HG02840 (cell line): Measurements from ENCODE around the gene JPH2.
"Not testable (repeated sequence)": the region's sequence is repeated elsewhere in the genome, so short reads cannot be mapped to it uniquely, and the experiment has no call there.

Experiments used
- ATAC-seq: cut with Tn5 transposase; IDR thresholded peaks from one replicate; pipeline ENCODE4 v1.9.1; 2021; ENCODE audit warnings: mild to moderate bottlenecking, moderate library complexity, moderate number of reproducible peaks; ENCODE audit not compliant: unreplicated experiment, low FRiP score

JPH2 gene

GRCh38 chr20:44129911-44130718, 56.9 kb downstream of the JPH2 start:
- ATAC-seq = no peak

- not testable (repeated sequence) for ATAC-seq
Observed at GRCh38 chr20:44129300-44129699, 57.7 kb downstream of the JPH2 start.

GRCh38 chr20:44126445-44126844, 60.5 kb downstream of the JPH2 start:
- ATAC-seq = no peak

- no peak for ATAC-seq
Observed at GRCh38 chr20:44125332-44126127, 61.5 kb downstream of the JPH2 start.

- no peak for ATAC-seq
Observed at GRCh38 chr20:44123874-44124535, 63.0 kb downstream of the JPH2 start.

DNA sequence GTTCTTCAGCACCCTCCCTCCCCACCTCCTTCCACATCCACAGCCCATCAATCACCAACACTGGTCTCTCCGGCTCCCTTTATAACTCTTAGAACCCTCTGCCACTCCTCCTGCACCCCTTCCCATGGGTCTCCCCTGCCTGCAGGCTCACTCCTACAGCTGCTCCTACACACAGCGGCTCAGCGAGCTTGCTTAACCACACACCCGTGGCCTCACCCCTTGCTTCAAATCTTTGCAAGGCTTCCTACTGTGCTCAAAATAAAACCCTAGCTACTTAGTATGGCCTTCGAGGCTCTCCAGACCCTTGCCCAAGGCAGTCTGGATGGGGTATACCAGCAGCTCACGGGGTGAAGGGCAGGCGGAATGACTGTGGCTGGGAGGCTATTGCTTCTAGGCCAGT, 63.7 kb downstream of the JPH2 start:
- no peak for ATAC-seq

- no peak for ATAC-seq
Observed at GRCh38 chr20:44120676-44121425, 66.1 kb downstream of the JPH2 start.

DNA sequence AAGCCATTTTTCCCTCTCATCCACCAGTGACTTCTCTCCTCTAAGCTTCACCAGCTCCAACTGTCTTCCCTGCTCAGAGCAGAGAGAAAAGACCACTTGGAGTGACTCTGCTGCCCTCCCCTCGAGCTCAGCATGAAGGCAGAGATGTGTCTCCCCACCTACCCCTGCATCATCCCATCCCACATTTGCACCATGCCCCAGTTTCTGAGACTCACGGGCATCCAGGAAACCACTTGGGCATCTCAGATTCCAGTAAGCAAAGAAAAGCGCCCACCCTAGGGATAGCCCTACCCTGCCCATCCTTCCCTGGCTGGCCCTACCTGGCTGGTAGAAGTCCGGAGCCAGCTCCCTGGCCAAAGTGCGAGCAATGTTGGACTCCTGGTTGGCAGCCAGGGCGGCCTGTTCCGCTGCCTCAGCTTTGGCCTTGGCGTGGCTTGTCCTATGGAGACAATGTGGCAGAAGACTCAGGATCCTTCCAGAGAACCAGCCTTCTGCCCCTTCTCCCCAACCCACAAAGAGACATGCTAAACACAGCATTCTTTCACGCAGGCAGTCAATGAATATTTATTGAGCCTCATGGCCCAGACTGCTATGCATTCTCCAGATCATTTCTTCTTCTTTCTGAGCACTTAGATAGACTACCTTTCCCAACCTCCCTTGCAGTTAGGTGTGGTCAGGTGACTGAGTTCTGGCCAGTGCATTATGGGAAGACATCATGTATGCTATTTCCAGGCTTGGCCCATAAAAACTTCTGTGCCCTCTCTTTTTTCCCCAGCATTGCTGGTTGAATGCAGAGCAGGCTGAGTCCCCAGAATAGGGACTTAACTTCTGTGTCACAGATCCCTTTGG, 68.6 kb downstream of the JPH2 start:
- no peak for ATAC-seq

DNA sequence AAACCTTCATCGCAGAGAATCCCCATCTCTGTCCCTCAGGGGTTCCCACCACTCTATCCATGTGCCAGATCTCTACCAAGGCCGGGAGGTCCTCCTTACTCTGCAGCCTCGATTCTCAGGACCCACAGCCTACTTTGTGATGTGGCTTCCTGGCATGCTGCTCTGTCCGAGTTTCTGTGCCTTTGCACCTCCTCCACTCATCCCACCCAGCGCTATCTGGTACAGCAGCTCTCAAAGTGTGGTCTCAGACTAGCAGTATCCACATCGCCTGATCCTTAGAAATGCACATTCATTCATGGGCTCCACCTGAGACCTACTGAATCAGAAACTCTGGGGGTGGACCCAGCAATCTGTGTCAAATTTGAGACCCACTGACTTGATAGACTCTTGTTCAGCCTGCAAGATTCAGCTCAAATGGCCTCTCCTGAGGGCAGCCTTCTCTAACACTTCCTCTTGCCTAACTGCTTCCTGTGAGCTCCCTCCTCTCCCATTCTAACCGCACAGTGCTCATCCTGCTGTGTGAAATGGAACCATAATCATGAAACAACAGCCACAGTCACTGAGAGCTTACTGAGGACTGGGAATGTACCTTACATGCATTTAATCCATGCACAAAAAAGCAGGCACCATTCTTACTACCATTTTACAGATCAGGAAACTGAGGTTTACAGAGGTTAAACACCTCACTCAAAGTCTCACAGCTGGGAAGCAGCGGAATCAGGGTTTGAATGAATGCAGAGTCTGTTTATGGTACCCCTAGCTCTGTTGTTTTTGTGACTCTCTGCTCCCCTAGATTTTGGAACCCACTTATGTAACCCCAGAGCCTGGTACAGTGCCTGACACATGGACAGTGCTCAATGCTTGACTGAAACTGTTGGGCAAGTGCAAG, 69.4 kb downstream of the JPH2 start:
- no peak for ATAC-seq

- ATAC-seq = no peak
Observed at GRCh38 chr20:44115762-44116644, 71.0 kb downstream of the JPH2 start.

- ATAC-seq = no peak
Observed at GRCh38 chr20:44115181-44115580, 71.8 kb downstream of the JPH2 start.

- ATAC-seq = no peak
Observed at GRCh38 chr20:44113618-44114376, 73.2 kb downstream of the JPH2 start.

DNA sequence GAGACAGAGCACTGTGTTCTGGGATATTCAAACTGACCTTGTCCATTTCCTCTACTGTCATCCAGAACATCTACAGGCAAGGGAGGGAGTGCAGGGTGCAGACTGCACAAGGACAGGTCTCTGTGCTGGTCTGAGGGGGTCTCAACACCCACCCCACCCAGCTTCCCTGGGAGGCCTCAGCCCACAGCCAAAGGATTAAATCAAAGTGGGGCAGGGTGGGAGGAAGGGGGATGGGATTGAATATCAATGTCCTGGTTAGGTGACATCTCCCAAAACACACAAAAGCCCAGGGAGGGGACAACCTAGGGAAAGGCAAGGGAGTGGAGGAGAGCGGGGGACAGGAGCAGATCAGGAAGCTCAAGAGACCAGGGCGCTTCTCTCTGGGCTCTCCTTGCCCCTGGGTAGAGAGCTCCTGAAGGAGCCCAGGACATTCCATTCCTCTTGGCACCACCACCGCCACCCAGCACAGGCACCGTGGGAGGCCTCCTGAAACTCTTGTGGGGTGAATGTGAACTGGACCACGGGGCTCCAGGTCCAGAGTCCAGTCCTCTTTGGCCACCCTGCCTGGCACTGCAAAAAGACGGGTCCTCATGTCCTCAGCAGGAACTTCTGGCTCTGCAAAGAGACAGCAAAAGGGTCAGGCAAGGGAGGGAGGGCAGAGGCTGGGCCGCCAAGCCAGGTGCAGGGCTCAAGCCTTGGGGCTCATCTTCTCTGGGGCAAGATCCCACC, 73.9 kb downstream of the JPH2 start:
- no peak for ATAC-seq

- ATAC-seq = no peak
Observed at GRCh38 chr20:44112456-44112855, 74.5 kb downstream of the JPH2 start.

- ATAC-seq = no peak
Observed at GRCh38 chr20:44111712-44112335, 75.2 kb downstream of the JPH2 start.
